PC-3 (cell line): ENCODE results near the gene CAMK2B. TPM values are rescaled to one million over a fixed set of nuclear protein-coding genes. Genes with fewer than 3 reads are reported as not detected.

Experiments
- ATAC-seq: fragments of 200-7000 bp; cut with Tn5 transposase; 2 replicates; pipeline ENCODE4 v1.9.1; 2020; ENCODE audit warnings: mild to moderate bottlenecking, moderate library complexity
- BruUV-seq: library from RNA; stranded (reverse); fragments of 400-500 nt; replicated peaks from 2 replicates; lab custom pipeline; 2021; lab: Mats Ljungman, UMichigan
- CTCF ChIA-PET: fragments of 300-600 bp; sonication (Branson Sonifier 250); formaldehyde crosslinking; loops from one replicate; lab custom pipeline; 2022; ENCODE audit warnings: antibody characterized with exemption; lab: Charles Lee
- POLR2A ChIA-PET: fragments of 300-600 bp; sonication (Branson Sonifier 250); formaldehyde crosslinking; loops from one replicate; lab custom pipeline; 2022; ENCODE audit warnings: antibody characterized with exemption; ENCODE audit not compliant: unreplicated experiment; lab: Charles Lee
- DNase-seq: peaks from one replicate; pipeline ENCODE4 v3.0.0-alpha.2; 2015
- H2AFZ ChIP-seq: fragments of 300-600 bp; sonication (generic); 2 replicates; pipeline ENCODE4 v1.6.0; 2016; ENCODE audit warnings: antibody characterized with exemption, low read length
- H3F3A ChIP-seq: fragments of 300-600 bp; sonication (generic); one replicate; pipeline ENCODE4 v1.6.0; 2017; ENCODE audit warnings: antibody characterized with exemption, low read length, control low read depth, mild to moderate bottlenecking; ENCODE audit not compliant: unreplicated experiment
- H3K27ac ChIP-seq: fragments of 300-600 bp; sonication (generic); 2 replicates; pipeline ENCODE4 v1.5.1; 2016; ENCODE audit warnings: mild to moderate bottlenecking, low read length
- H3K27me3 ChIP-seq: fragments of 300-600 bp; sonication (generic); 2 replicates; pipeline ENCODE4 v1.6.1; 2016; ENCODE audit warnings: low read length, mixed read lengths
- H3K36me3 ChIP-seq: fragments of 300-600 bp; sonication (generic); 2 replicates; pipeline ENCODE4 v1.6.1; 2016; ENCODE audit warnings: low read depth, mixed run types, low read length, mixed read lengths
- H3K4me1 ChIP-seq: fragments of 300-600 bp; sonication (generic); 2 replicates; pipeline ENCODE4 v1.5.1; 2016; ENCODE audit warnings: low read length; ENCODE audit not compliant: insufficient read depth
- H3K4me2 ChIP-seq: fragments of 300-600 bp; sonication (generic); 2 replicates; pipeline ENCODE4 v1.6.0; 2016; ENCODE audit warnings: low read length
- H3K4me3 ChIP-seq: fragments of 300-600 bp; sonication (generic); 2 replicates; pipeline ENCODE4 v1.5.1; 2016; ENCODE audit warnings: mild to moderate bottlenecking, low read length, mixed read lengths
- H3K79me2 ChIP-seq: fragments of 300-600 bp; sonication (generic); 2 replicates; pipeline ENCODE4 v1.6.1; 2017; ENCODE audit warnings: low read length, mixed read lengths
- H3K9ac ChIP-seq: fragments of 300-600 bp; sonication (generic); 2 replicates; pipeline ENCODE4 v1.6.0; 2016; ENCODE audit warnings: mild to moderate bottlenecking, low read length
- H3K9me2 ChIP-seq: fragments of 300-600 bp; sonication (generic); replicated peaks from 2 replicates; pipeline ENCODE4 v1.6.1; 2016; ENCODE audit warnings: mixed run types, low read length, mixed read lengths
- H3K9me3 ChIP-seq: fragments of 300-600 bp; sonication (generic); 2 replicates; pipeline ENCODE4 v1.6.1; 2016; ENCODE audit warnings: low read length, mixed read lengths
- H4K20me1 ChIP-seq: fragments of 300-600 bp; sonication (generic); 2 replicates; pipeline ENCODE4 v1.6.1; 2016; ENCODE audit warnings: low read length, mixed read lengths
- CTCF ChIP-seq: fragments of 300-600 bp; sonication (generic); conservative IDR thresholded peaks from 2 replicates; pipeline ENCODE4 v1.5.1; 2017; ENCODE audit warnings: antibody characterized with exemption, low read depth, mild to moderate bottlenecking, low read length
- EZH2 ChIP-seq: fragments of 300-600 bp; sonication (generic); IDR thresholded peaks from one replicate; pipeline ENCODE4 v1.6.1; 2017; ENCODE audit warnings: antibody characterized with exemption, mild to moderate bottlenecking, low read length; ENCODE audit not compliant: unreplicated experiment
- EZH2phosphoT487 ChIP-seq: fragments of 300-600 bp; sonication (generic); IDR thresholded peaks from 2 replicates; pipeline ENCODE4 v1.6.1; 2018; ENCODE audit warnings: mild to moderate bottlenecking, antibody characterized with exemption, low read length, borderline replicate concordance
- intact Hi-C: fragments of 100-400 bp; cut with micrococcal nuclease; formaldehyde crosslinking; loops from 2 replicates; pipeline ENCODE4 v1.9.0; 2023
- total RNA-seq: library from RNA; depleted of rRNA; stranded (reverse); fragments of >200 nt; gene quantifications from 2 replicates; pipeline ENCODE4 v1.2.3, GENCODE V29; 2014

CAMK2B gene
- total RNA-seq, 1 experiment from 2014 or later = 1.2 TPM

DNA sequence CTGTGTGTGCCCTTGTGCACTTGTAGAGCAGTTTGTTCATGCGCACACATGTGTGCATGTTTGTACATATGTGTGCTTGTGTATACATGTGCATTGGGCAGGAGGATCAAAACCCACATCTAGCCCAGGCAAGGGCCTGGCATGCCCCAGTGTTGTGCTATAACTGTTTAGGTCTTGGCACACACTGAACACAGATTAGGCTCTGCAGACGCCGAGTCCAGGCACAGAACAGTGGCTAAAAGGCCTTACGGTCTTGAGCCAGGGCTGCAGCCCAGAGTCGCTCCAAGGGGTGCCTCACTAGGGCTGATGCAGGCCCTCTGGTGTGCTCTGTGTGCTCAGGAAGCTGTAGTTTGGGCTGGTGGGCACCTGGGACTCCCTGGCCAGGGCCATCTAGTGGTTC is 68.9 kb downstream of the CAMK2B start:
- ATAC-seq = no peak
- Histone ChIP-seq H3K9ac (no peak overlapping the region), H3K27ac (no peak overlapping the region), H3K36me3 (no peaks in the 10 kb centered on the region), H3K4me2 (no peak overlapping the region), H3K4me3 (no peak overlapping the region), H3F3A (no peaks in the 10 kb centered on the region), H3K27me3 (no peaks in the 10 kb centered on the region), H3K4me1 (peaks cover 27% of the 10 kb centered on the region), H2AFZ (no peak overlapping the region), H3K9me2 (no peaks in the 10 kb centered on the region), H3K9me3 (no peaks in the 10 kb centered on the region), H3K79me2 (no peaks in the 10 kb centered on the region), H4K20me1 (no peaks in the 10 kb centered on the region)
- no peak for DNase-seq
- intact Hi-C loops = no loop called here
- CTCF ChIA-PET = no interaction called here
- POLR2A ChIA-PET = no interaction called here
- TF ChIP-seq EZH2 (no peak), EZH2phosphoT487 (no peak), CTCF (no peak)
- no TSS peak for BruUV-seq

DNA sequence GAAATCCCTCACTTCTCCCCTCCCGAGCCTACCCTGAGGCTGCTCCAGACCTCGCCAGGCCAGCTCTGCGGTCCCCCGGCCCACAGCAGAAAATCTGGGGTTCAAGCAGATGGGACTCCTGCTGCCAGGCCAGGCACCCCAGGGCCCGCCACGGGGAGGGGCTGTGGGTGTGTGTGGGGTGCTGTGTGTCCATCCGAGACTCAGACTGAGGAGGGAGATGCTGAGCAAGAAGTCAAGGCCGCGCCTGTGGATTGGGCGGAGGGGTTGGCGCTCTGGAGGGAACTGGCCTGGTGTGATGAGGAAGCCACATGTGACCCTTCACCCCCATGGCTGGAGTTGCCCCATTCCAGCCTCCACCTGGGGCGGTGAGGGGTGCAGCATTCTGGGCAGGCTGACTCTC is 73.5 kb downstream of the CAMK2B start:
- DNase-seq (no peak), ATAC-seq (no peak)
- intact Hi-C loops = no loop called here
- H3K36me3 ChIP-seq = no peaks in the 10 kb centered on the region
- no peaks in the 10 kb centered on the region for H3F3A ChIP-seq
- no peaks in the 10 kb centered on the region for H3K4me1 ChIP-seq
- TF ChIP-seq EZH2 (no peak), CTCF (no peak)
- CTCF ChIA-PET = no interaction called here
- no peak overlapping the region for H3K9ac ChIP-seq
- H2AFZ ChIP-seq = no peak overlapping the region
- POLR2A ChIA-PET = no interaction called here
- H3K9me2 ChIP-seq = no peaks in the 10 kb centered on the region
- H3K27ac ChIP-seq = no peak overlapping the region
- no peaks in the 10 kb centered on the region for H3K9me3 ChIP-seq
- no peak overlapping the region for H3K4me2 ChIP-seq
- no peaks in the 10 kb centered on the region for H4K20me1 ChIP-seq
- no peaks in the 10 kb centered on the region for H3K27me3 ChIP-seq
- BruUV-seq = no TSS peak
- H3K79me2 ChIP-seq = no peaks in the 10 kb centered on the region
- H3K4me3 ChIP-seq = no peak overlapping the region

GRCh38 chr7:44251269-44251668 is 74.1 kb downstream of the CAMK2B start:
- ATAC-seq = no peak
- Histone ChIP-seq H3K27me3 (no peaks in the 10 kb centered on the region), H3K36me3 (no peaks in the 10 kb centered on the region), H3K4me3 (no peak overlapping the region), H3K9me2 (no peaks in the 10 kb centered on the region), H3K9me3 (no peaks in the 10 kb centered on the region), H4K20me1 (no peaks in the 10 kb centered on the region), H3K27ac (no peak overlapping the region), H3K4me1 (no peaks in the 10 kb centered on the region), H2AFZ (no peak overlapping the region), H3K9ac (no peak overlapping the region), H3K4me2 (no peak overlapping the region), H3K79me2 (no peaks in the 10 kb centered on the region), H3F3A (no peaks in the 10 kb centered on the region)
- BruUV-seq = no TSS peak
- intact Hi-C loops = no loop called here
- ChIA-PET POLR2A (no interaction called here), CTCF (interaction anchor here (0.5 kb wide), 1 partner anchor 162 kb away, joined by 4 read pairs; no protein-coding TSS in a partner anchor)
- DNase-seq = no peak
- TF ChIP-seq EZH2phosphoT487 = no peak
- TF ChIP-seq CTCF = no peak
- no peak for TF ChIP-seq EZH2
